GM12878 (cell line): ENCODE measurements around the gene THADA. TPM values are rescaled to one million over a fixed set of nuclear protein-coding genes. Genes with fewer than 3 reads are reported as not detected.

Experiments
- ATAC-seq: fragments of 200-7000 bp; cut with Tn5 transposase; 3 replicates; pipeline ENCODE4 v1.9.1; 2020; ENCODE audit warnings: mild to moderate bottlenecking, moderate library complexity
- BruUV-seq: library from RNA; stranded (reverse); fragments of 400-500 nt; replicated peaks from 2 replicates; lab custom pipeline; 2021; lab: Mats Ljungman, UMichigan
- CTCF ChIA-PET: fragments of 300-600 bp; sonication (Branson Sonifier 250); formaldehyde crosslinking; extraction: SDS; loops from one replicate; lab custom pipeline; 2021; ENCODE audit warnings: inconsistent platforms; lab: Yijun Ruan, JAX
- POLR2A ChIA-PET: fragments of 350-600 bp; formaldehyde crosslinking; extraction: SDS; loops from one replicate; lab custom pipeline; 2021; ENCODE audit warnings: inconsistent platforms; lab: Charles Lee
- RAD21 ChIA-PET: fragments of 300-600 bp; sonication (Branson Sonifier 250); formaldehyde crosslinking; loops from one replicate; lab custom pipeline; 2023; ENCODE audit warnings: antibody characterized with exemption; ENCODE audit not compliant: unreplicated experiment; lab: Charles Lee
- SMC1A ChIA-PET: fragments of 300-600 bp; sonication (Branson Sonifier 250); formaldehyde crosslinking; loops from one replicate; lab custom pipeline; 2023; ENCODE audit not compliant: unreplicated experiment, uncharacterized antibody; lab: Charles Lee
- DNase-seq: peaks from one replicate; pipeline ENCODE4 v3.0.0-alpha.2; 2011; ENCODE audit warnings: low read depth, low spot score
- FAIRE-seq: peaks from 3 replicates; lab custom pipeline; 2011; peaks lifted over from hg19 to GRCh38; lab: Jason Lieb, UNC
- H2AFZ ChIP-seq: 2 replicates; pipeline ENCODE4 v1.6.0; 2011; ENCODE audit warnings: low read depth, low read length, control low read depth; ENCODE audit not compliant: control insufficient read depth
- H3K27ac ChIP-seq: 2 replicates; pipeline ENCODE4 v1.5.1; 2011; ENCODE audit warnings: control low read depth; ENCODE audit not compliant: control insufficient read depth, insufficient read depth
- H3K27me3 ChIP-seq, 2 experiments: replicated peaks in 1 of 2; 2 replicates each; pipeline versions ENCODE4 v1.6.0 to v1.6.1; 2011; ENCODE audit warnings: low read length in 1 of 2; ENCODE audit not compliant: control insufficient read depth in 2 of 2, insufficient read depth in 2 of 2
- H3K36me3 ChIP-seq, 2 experiments: 2 replicates each; pipeline ENCODE4 v1.5.1; 2011; ENCODE audit warnings: low read length in 1 of 2; ENCODE audit not compliant: control insufficient read depth in 2 of 2, insufficient read depth in 2 of 2
- H3K4me1 ChIP-seq: 2 replicates; pipeline ENCODE4 v1.6.1; 2011; ENCODE audit warnings: mild to moderate bottlenecking, low read length, moderate library complexity, mixed read lengths; ENCODE audit not compliant: control insufficient read depth, insufficient read depth
- H3K4me2 ChIP-seq: 2 replicates; pipeline ENCODE4 v1.6.0; 2011; ENCODE audit warnings: control low read depth; ENCODE audit not compliant: control insufficient read depth, insufficient read depth
- H3K4me3 ChIP-seq: fragments of 200-600 bp; sonication (generic); 2 replicates; pipeline ENCODE4 v1.5.1; 2016
- H3K79me2 ChIP-seq: 2 replicates; pipeline ENCODE4 v1.6.0; 2011; ENCODE audit warnings: low read length; ENCODE audit not compliant: control insufficient read depth, insufficient read depth
- H3K9ac ChIP-seq: 2 replicates; pipeline ENCODE4 v1.8.0; 2011; ENCODE audit warnings: low read length, control low read depth, mixed read lengths; ENCODE audit not compliant: control insufficient read depth, insufficient read depth
- H3K9me3 ChIP-seq: replicated peaks from 3 replicates; pipeline ENCODE4 v1.5.1; 2011; ENCODE audit warnings: mild to moderate bottlenecking, low read length; ENCODE audit not compliant: control insufficient read depth, insufficient read depth
- H4K20me1 ChIP-seq: 2 replicates; pipeline ENCODE4 v1.6.0; 2011; ENCODE audit not compliant: control insufficient read depth, insufficient read depth
- ASH2L ChIP-seq: fragments of 300-600, 200-600 bp; sonication (generic); IDR thresholded peaks from 2 replicates; pipeline ENCODE4 v1.6.1; 2017; ENCODE audit warnings: low read depth, mild to moderate bottlenecking, borderline replicate concordance
- ATF3 ChIP-seq: IDR thresholded peaks from 2 replicates; pipeline ENCODE4 v1.6.1; 2011; ENCODE audit warnings: low read depth, mild to moderate bottlenecking, low read length, moderate library complexity, borderline replicate concordance; ENCODE audit errors: extremely low read depth
- BHLHE40 ChIP-seq, 2 experiments: fragments of 450-650 bp in 1 of 2; IDR thresholded peaks; 2 replicates each; pipeline ENCODE4 v1.6.1; 2011 to 2017; ENCODE audit warnings: low read depth in 2 of 2, borderline replicate concordance in 1 of 2, improper control_type of control experiment in 1 of 2, low read length in 1 of 2, mild to moderate bottlenecking in 1 of 2
- MTA2 ChIP-seq: fragments of 450-650 bp; IDR thresholded peaks from 2 replicates; pipeline ENCODE4 v1.6.1; 2016; ENCODE audit warnings: low read depth, mild to moderate bottlenecking, moderate library complexity
- MYB ChIP-seq: fragments of 150-350 bp; IDR thresholded peaks from 2 replicates; pipeline ENCODE4 v1.6.1; 2014; ENCODE audit warnings: mild to moderate bottlenecking, low read depth, low read length, borderline replicate concordance
- PAX5 ChIP-seq: IDR thresholded peaks from 2 replicates; pipeline ENCODE4 v1.6.1; 2011; ENCODE audit warnings: low read depth, low read length, borderline replicate concordance
- RBBP5 ChIP-seq: fragments of 200-600 bp; sonication (generic); conservative IDR thresholded peaks from 2 replicates; pipeline ENCODE4 v1.6.1; 2016
- SMARCA5 ChIP-seq: fragments of 450-650 bp; IDR thresholded peaks from 2 replicates; pipeline ENCODE4 v1.6.1; 2017; ENCODE audit warnings: mild to moderate bottlenecking
- SUPT20H ChIP-seq: IDR thresholded peaks from 2 replicates; pipeline ENCODE4 v1.6.1; 2011; ENCODE audit warnings: low read depth, mild to moderate bottlenecking, low read length, moderate library complexity, borderline replicate concordance; ENCODE audit not compliant: control insufficient read depth
- TCF12 ChIP-seq: IDR thresholded peaks from 2 replicates; pipeline ENCODE4 v1.6.1; 2011; ENCODE audit warnings: low read depth, mild to moderate bottlenecking, low read length
- TCF7 ChIP-seq: IDR thresholded peaks from 2 replicates; pipeline ENCODE4 v1.6.1; 2014; ENCODE audit warnings: antibody characterized with exemption, borderline replicate concordance
- USF1 ChIP-seq: IDR thresholded peaks from 2 replicates; pipeline ENCODE4 v1.6.1; 2011; ENCODE audit warnings: borderline replicate concordance, low read depth, mild to moderate bottlenecking, moderate library complexity, mixed read lengths, low read length; ENCODE audit not compliant: insufficient read depth; ENCODE audit errors: extremely low read length
- WGBS: methylation state at CpG from one replicate; pipeline ENCODE4 v1.1.6; 2016; ENCODE audit warnings: low lambda C conversion rate; ENCODE audit not compliant: insufficient replicate concordance, insufficient coverage; ENCODE audit errors: missing lambda C conversion rate; 5-methylcytosine and 5-hydroxymethylcytosine counted together
- in situ Hi-C: fragments of 300-500 bp; cut with MboI; formaldehyde crosslinking; loops from 9 replicates; pipeline ENCODE4 v1.14.3; 2018; ENCODE audit warnings: mixed read lengths
- intact Hi-C: fragments of 100-400 bp; cut with micrococcal nuclease; formaldehyde crosslinking; loops from one replicate; pipeline ENCODE4 v1.14.2; 2022; ENCODE audit not compliant: unreplicated experiment
- polyA plus RNA-seq, 11 experiments: library from polyadenylated mRNA; depleted of rRNA in 4 of 11; unstranded in 6 of 11; stranded (reverse) in 5 of 11; fragments of >200 nt; fragmentation: Nextera tagmentation in 4 of 11; fragmentation: Illumina TruSeq in 1 of 11; extraction: Ambion mirVana in 4 of 11; extraction: Trizol in 1 of 11; gene quantifications; 1 replicate in 1 of 11; 2 replicates in 10 of 11; pipeline versions ENCODE4 v1.2.1 to v1.2.3, GENCODE V29; 2011 to 2016; ENCODE audit warnings: inconsistent platforms in 2 of 11, missing spikeins in 2 of 11, low read depth in 1 of 11
- total RNA-seq, 4 experiments: library from RNA; depleted of rRNA in 3 of 4; stranded (reverse); fragments of >200 nt in 3 of 4; fragmentation: Illumina TruSeq in 1 of 4; extraction: Trizol in 1 of 4; gene quantifications; 2 replicates each; pipeline versions ENCODE4 v1.2.1 to v1.2.3, GENCODE V29; 2013 to 2021
- TF ChIP-seq, protein P1 (sequence below): fragments of 450-650 bp; IDR thresholded peaks from 2 replicates; pipeline ENCODE4 v1.6.1; 2017; ENCODE audit warnings: mild to moderate bottlenecking
- TF ChIP-seq, protein P2 (sequence below): fragments of 450-650 bp; IDR thresholded peaks from 2 replicates; pipeline ENCODE4 v1.6.1; 2017; ENCODE audit warnings: mild to moderate bottlenecking, moderate library complexity

Gene THADA
- total and polyA plus RNA-seq, 10 of the 15 experiments (the other 5 are each of a cell fraction or from before 2014, with no cell fraction given): 14.6 to 33.2 (median 23.2) TPM

DNA sequence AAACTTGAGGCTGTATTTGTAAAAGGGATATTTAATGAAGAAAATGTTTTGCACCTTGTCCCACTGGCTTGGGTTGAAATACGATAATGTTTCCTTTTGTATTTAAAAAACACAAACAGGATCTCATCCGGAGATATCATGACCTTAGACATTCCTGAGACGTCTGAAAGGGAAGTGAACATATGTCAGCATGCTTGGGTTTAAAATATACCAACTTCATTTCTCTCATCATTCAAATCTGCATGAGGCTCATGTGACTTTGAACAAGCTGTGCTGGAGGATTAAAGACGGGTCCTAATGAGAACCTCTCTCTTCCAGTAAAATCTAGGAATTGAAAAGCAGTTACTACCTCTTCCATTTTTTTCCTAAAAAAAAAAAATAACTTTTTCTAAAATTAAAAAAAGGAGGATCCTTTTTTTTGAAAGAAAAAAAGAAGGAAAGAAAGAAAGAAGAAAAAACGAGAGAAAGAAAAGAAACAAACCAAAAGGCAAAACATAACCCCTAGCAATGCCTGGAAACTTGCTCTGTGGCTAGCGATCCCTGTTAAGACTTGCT lies 262.7 kb downstream of the THADA start:
- CTCF ChIA-PET: interaction anchor here (0.5 to 1.4 kb wide), 4 partner anchors 12 to 140 kb away, joined by 3 to 4 read pairs (median 3); no protein-coding TSS in a partner anchor
- Histone ChIP-seq H3K27ac (no peak overlapping the region), H3K27me3 (no peaks in the 10 kb centered on the region), H3K4me3 (no peak overlapping the region), H3K79me2 (no peaks in the 10 kb centered on the region)
- in situ Hi-C loops: no loop called here
- no peak for FAIRE-seq
- no peak for TF ChIP-seq SMARCA5
- TF ChIP-seq TCF7: no peak
- no peak for TF ChIP-seq MTA2
- no peak for TF ChIP-seq ASH2L
- TF ChIP-seq, protein P1, sequence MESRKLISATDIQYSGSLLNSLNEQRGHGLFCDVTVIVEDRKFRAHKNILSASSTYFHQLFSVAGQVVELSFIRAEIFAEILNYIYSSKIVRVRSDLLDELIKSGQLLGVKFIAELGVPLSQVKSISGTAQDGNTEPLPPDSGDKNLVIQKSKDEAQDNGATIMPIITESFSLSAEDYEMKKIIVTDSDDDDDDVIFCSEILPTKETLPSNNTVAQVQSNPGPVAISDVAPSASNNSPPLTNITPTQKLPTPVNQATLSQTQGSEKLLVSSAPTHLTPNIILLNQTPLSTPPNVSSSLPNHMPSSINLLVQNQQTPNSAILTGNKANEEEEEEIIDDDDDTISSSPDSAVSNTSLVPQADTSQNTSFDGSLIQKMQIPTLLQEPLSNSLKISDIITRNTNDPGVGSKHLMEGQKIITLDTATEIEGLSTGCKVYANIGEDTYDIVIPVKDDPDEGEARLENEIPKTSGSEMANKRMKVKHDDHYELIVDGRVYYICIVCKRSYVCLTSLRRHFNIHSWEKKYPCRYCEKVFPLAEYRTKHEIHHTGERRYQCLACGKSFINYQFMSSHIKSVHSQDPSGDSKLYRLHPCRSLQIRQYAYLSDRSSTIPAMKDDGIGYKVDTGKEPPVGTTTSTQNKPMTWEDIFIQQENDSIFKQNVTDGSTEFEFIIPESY: no peak
- no peak for TF ChIP-seq RBBP5
- TF ChIP-seq BHLHE40 (IDR thresholded peaks at IDR 0.05; ENCODE audit: borderline replicate concordance in 1 of 2, low read depth in 2 of 2, low read length in 1 of 2): no peak
- TF ChIP-seq, protein P2, sequence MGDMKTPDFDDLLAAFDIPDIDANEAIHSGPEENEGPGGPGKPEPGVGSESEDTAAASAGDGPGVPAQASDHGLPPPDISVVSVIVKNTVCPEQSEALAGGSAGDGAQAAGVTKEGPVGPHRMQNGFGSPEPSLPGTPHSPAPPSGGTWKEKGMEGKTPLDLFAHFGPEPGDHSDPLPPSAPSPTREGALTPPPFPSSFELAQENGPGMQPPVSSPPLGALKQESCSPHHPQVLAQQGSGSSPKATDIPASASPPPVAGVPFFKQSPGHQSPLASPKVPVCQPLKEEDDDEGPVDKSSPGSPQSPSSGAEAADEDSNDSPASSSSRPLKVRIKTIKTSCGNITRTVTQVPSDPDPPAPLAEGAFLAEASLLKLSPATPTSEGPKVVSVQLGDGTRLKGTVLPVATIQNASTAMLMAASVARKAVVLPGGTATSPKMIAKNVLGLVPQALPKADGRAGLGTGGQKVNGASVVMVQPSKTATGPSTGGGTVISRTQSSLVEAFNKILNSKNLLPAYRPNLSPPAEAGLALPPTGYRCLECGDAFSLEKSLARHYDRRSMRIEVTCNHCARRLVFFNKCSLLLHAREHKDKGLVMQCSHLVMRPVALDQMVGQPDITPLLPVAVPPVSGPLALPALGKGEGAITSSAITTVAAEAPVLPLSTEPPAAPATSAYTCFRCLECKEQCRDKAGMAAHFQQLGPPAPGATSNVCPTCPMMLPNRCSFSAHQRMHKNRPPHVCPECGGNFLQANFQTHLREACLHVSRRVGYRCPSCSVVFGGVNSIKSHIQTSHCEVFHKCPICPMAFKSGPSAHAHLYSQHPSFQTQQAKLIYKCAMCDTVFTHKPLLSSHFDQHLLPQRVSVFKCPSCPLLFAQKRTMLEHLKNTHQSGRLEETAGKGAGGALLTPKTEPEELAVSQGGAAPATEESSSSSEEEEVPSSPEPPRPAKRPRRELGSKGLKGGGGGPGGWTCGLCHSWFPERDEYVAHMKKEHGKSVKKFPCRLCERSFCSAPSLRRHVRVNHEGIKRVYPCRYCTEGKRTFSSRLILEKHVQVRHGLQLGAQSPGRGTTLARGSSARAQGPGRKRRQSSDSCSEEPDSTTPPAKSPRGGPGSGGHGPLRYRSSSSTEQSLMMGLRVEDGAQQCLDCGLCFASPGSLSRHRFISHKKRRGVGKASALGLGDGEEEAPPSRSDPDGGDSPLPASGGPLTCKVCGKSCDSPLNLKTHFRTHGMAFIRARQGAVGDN: no peak
- TF ChIP-seq ATF3: no peak
- TF ChIP-seq PAX5: no peak
- no peak for TF ChIP-seq USF1
- no peak for TF ChIP-seq SUPT20H
- TF ChIP-seq TCF12: no peak
- no peak for TF ChIP-seq MYB
- TF ChIP-seq, all 136 proteins: peak for 0
- Histone ChIP-seq H3K9me3 (no peaks in the 10 kb centered on the region), H3K4me1 (peaks cover 14% of the 10 kb centered on the region; the same call in 1 of the 2 replicates), H3K36me3 (peaks cover 0 to 2% of the 10 kb centered on the region in 2 experiments; a peak in 2 of 4 replicates), H3K9ac (no peak overlapping the region), H4K20me1 (no peaks in the 10 kb centered on the region), H3K4me2 (no peak overlapping the region), H2AFZ (no peak overlapping the region)
- ChIA-PET SMC1A (interaction anchor here (1.0 to 1.6 kb wide), 5 partner anchors 14 to 90 kb away, joined by 3 to 8 read pairs (median 5); no protein-coding TSS in a partner anchor), POLR2A (interaction anchor here (0.7 to 1.1 kb wide), 2 partner anchors 8 to 20 kb away, joined by 3 to 6 read pairs; no protein-coding TSS in a partner anchor), RAD21 (interaction anchor here (1.7 kb wide), 1 partner anchor 55 kb away, joined by 6 read pairs; no protein-coding TSS in a partner anchor)
- ATAC-seq (no peak), DNase-seq (no peak)
- intact Hi-C loops: no loop called here
- WGBS: 89% methylated on average over 6 of the region's 6 CpGs
- BruUV-seq: no TSS peak
